HG03460 (cell line): ENCODE measurements around the gene TNRC6C.
"Not testable (repeated sequence)": the region's sequence is repeated elsewhere in the genome, so short reads cannot be mapped to it uniquely, and the experiment has no call there.

Experiments
- ATAC-seq: cut with Tn5 transposase; IDR thresholded peaks from one replicate; pipeline ENCODE4 v1.9.1; 2021; ENCODE audit not compliant: unreplicated experiment

TNRC6C gene

DNA sequence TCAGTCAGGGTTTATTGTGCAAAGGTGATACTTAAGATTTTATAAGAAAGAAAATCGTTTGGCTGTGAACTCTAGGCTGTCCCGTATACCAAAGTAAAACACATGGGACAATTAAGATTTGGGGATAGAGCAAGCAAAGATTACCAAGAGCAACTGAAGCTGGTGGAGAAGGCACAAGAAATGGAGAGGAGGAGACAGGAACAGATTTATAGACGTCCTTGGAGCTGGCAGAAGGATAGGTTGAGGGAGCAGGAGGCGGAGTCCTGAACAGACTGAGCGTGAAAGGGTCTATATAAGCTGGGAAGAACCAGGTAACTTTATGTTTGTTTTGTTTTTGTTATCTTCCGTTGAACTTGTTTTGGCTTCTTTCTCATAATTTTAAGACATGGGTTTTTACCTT, 3.8 kb downstream of the TNRC6C start:
- no peak for ATAC-seq

DNA sequence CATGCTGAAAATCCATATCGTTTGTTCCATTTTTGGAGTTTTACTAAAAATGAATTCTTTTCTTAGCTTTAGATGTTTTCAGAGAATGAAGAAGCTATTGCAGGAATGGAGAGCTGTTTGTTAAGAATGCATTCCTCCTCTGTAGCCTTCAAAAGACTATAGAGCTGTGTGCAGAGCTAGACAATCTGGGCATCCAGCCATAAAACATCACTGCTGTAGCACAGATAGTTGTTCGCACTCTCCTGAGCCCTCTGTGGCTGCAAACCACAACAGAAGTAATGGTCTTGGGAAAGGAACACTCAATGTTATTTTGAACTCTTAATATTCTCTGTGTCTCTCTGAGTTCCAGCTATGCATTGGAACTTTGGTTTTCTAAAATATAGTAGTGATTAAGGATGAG, 4.9 kb downstream of the TNRC6C start:
- no peak for ATAC-seq

DNA sequence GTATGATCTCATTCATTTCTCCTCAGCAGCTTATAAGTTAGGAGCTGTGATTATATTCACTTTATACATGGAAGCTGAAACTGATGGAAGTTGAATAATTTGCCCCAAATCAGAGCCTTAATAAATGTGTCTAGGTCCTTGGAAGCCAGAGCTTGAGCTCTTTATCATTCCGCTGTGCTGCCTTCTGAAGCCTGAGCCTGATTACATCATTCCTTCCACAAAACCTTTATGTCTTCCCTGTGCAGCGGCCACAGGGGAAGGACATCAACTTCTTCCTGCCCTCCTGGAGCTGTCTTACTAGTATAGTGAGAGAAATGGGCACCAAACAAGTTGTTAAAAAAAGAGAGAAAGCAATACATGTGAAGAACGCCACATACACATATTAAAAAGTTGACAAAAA, 6.8 kb downstream of the TNRC6C start:
- no peak for ATAC-seq

DNA sequence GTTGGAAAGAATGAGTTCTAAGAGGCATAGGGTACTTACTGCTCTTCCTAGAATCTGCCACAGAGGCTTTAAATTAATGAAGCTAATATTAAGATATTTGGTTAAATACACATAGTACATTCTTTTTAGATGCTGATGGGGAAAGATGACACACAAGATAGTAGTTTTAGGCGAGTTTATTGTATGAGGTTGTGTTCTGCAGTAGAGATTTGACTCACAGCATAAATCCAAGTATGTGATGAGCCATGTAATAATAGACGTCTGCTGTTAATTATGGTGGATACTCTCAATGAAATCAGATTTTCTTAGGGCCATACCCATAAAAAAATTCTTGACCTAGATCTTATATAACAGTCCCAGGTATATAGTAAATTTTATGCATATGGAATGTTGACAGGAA, 8.0 kb downstream of the TNRC6C start:
- no peak for ATAC-seq

- no peak for ATAC-seq
These were observed 10.3 kb downstream of the TNRC6C start for GRCh38 chr17:77968788-77969187.

DNA sequence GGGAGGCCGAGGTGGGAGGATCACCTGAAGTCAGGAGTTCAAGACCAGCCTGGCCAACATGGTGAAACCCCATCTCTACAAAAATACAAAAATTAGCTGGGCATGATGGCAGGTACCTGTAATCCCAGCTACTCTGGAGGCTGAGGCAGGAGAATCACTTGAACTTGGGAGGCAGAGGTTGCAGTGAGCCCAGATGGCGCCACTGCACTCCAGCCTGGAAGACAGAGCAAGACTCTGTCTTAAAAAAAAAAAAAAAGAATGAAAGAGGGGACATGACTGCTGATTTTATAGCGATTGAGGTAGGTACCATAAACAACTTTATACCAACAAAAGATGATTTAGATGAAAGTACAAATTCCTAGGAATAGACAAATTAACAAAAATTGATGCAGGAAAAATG, 13.8 kb downstream of the TNRC6C start:
- not testable (repeated sequence) for ATAC-seq

GRCh38 chr17:77973953-77974352, 15.4 kb downstream of the TNRC6C start:
- ATAC-seq = no peak

DNA sequence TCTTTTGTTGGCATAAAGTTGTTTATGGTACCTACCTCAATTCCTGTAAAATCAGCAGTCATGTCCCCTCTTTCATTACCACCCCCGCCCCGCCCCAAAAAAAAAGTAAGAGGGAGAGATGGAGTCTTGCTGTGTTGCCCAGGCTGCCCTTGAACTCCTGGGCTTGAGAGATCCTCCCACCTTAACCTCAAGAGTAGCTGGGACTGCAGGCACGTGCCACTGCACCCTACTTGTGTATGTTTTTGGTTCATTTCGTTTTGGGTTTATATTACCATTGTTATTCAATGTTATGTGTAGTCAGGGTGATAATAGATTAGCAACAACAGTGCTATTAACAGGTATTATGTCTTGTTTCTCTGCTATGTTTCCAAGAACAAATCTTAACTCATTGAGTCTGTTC, 15.9 kb downstream of the TNRC6C start:
- no peak for ATAC-seq

- not testable (repeated sequence) for ATAC-seq
These were observed 23.9 kb downstream of the TNRC6C start for GRCh38 chr17:77982430-77982829.

DNA sequence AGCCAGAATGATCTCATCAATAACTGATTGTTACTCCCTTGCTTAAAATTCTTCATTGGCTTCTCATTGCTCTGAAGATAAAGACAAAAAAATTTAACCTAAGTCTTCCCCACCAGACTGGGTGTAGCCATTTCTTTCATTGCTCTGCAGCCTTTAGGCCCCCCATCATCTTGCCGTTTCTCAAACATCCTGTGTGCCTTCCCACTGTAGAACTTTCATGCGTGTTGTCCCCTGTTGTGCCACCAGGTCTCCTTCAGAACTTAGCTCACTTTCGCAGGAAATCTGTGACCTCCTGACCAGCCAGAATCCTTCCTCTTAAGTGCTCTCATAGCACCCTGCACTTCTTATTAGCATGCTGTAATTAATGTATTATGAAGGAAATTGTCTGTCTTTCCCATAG, 31.8 kb downstream of the TNRC6C start:
- no peak for ATAC-seq

GRCh38 chr17:77993735-77994134, 35.2 kb downstream of the TNRC6C start:
- not testable (repeated sequence) for ATAC-seq

DNA sequence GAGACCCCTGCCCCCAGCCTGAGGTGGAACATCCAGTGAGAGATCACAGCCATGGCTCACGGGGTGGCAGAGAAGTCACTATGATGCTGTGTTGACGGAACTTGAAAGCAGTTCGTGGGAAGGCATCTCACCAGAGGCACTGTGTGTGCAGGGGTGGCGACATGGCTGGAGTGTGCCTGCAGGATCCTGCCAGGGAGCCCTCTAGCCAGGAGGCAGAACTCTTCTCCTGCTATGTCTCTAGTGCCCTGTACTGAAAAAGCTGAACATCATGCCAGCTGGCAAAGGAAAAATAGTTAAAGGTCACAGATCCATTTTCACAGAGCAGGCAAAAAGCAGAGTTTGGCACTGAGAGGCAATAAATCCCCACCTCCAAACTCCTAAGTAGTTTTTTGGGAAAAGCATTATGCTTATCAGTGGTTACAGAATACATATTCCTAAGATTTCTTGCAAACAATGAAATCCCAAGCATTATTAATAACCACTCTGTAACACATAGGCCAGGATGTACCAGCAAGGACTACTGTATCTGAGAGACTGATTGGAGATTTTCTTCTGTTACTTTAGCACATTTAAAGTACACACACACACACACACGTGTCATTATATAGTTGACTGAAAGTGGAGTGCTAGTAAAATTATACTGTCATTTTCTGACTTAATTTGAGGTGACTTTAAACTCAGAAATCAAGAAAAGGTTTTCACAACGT, 36.8 kb downstream of the TNRC6C start:
- ATAC-seq = no peak

DNA sequence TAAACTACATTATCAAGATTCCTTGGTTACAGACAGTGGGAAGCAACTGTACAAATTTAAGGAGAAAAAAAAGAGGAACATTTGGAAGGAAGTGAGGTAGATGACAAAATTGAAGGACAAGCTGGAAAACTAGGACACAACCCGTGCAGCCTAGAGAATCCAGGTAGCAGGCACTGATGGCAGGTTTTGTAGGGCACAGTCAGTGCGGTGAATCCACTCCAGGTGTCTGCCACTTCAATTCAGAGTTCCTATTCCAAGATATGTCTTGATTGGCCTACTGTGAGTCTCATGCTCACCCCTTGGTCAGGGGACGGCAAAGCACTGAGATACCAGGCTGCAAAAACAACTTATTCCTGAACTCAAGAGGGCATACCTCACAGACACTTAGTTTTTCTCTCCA, 37.8 kb downstream of the TNRC6C start:
- ATAC-seq = no peak

DNA sequence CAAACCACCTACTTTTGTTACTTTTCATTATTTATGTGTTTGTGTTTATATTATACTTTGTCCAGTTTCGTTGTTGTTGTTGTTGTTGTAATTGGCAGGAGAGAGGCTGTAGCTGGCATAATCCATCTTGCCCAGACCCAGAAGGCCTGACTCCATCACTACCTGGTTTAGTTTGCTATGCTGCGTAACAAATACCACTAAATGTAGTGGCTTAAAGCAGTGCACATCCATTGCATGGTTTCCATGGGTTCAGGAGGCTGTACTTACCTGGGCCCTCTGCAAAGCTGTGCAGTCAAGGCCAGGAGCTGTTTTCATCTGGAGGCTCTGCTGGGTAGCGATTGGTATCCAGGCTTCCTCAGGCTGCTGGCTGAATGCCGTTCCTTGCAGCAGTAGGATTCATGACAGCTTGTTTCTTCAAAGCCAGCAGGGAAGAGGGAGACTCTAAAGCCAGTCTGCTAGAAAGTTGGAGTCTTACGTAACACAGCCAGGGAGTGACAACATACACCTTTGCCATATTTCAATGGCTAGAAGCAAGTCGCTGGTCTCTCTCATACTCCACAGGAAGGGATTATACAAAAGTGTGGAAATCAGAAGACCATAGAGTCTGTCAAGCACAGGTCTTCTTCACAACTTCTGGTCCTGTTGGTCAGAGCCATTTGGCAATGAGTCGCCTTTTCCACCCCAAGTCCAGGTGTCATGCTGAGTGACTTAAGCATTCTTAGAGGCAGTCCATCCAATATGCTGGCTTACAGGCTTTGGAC, 41.1 kb downstream of the TNRC6C start:
- no peak for ATAC-seq

- no peak for ATAC-seq
These were observed 41.8 kb downstream of the TNRC6C start for GRCh38 chr17:78000341-78000740.

DNA sequence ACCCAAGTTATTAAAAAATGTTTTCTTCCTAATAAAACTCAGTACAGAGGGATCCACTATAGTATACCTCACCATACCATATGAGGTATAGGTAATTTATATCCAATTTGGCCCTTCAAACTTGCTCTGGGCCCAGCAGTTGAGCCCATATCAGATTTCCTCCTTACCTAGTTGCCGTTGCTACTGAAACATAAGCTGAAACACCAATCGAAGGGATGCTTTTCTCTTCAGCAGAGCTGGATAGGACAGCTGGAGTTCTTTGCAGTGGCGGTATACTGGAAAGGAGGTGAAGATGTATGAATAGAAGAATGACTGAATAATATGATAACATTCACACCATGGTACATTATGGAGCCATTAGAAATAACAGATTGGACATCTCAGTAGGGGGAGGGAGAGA, 42.7 kb downstream of the TNRC6C start:
- ATAC-seq = no peak

DNA sequence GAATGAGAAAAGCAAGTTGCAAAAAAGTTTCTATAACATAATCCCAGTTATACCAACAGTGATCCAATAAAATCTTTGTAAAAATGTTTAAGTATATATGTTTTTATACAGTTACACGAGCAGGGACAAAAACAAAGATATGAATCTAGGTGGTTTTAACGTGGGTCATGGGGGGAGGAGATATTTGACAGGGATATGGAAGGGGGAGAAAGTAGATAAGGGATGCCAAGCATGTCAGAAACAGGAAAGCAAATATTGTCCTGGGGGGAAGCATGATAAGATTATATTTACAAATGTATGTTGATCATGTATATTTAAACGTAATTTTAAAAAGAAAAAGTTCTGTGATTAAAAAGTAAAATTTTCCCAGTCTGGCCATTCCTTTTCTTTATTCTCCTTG, 43.1 kb downstream of the TNRC6C start:
- no peak for ATAC-seq

- ATAC-seq = no peak
These were observed 43.7 kb downstream of the TNRC6C start for GRCh38 chr17:78002166-78002565.

DNA sequence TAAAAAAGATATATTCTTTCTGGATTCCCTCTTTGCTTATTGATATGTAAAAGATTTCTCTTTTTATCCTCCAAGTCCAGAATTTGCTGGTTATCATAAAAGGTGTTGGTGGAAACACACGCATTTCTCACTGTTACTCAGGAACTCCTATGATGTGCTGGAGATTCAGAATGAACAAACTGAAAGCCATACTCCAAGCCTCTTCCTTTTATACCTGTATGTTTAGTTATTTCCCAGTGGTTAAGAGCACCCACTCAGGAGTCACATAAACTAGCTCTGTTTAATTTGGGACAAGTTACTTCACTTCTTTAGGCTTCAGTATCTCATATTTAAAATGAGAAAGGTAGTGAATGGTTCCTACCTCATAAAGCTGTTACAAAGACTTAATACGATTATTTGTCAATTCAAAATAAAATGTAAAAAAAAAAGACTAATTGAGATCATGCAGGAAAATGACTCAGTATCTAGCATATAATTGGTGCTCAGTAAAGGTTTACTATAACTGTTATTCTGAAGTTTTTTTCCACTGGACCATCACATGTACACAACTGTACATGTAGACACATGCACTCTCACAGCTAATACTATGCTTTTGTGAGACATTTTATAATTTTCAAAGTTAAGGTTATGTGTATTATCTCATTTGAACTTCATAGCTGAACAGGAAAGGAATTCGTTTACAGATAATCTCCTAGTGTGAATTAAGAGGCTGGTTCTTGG, 47.1 kb downstream of the TNRC6C start:
- no peak for ATAC-seq

- no peak for ATAC-seq
These were observed 47.8 kb downstream of the TNRC6C start for GRCh38 chr17:78006338-78006737.

GRCh38 chr17:78007647-78008046, 49.1 kb downstream of the TNRC6C start:
- ATAC-seq = no peak

GRCh38 chr17:78010759-78011158, 52.3 kb downstream of the TNRC6C start:
- no peak for ATAC-seq
